Testis (tissue), 2 donors: ENCODE data around the gene OR6J1.

ENCODE experiments used
- POLR2A ChIP-seq: fragments of 450-650 bp; IDR thresholded peaks from one replicate; pipeline ENCODE4 v1.6.1; 2017; ENCODE audit warnings: antibody characterized with exemption, mild to moderate bottlenecking, moderate library complexity
- TF ChIP-seq, protein P1 (sequence below), 3 experiments: fragments of 450-650 bp in 2 of 3; fragments of 200-600 bp in 1 of 3; sonication (generic) in 1 of 3; IDR thresholded peaks; one replicate each; pipeline ENCODE4 v1.5.1; 2016 to 2019; ENCODE audit warnings: antibody characterized with exemption in 3 of 3, mild to moderate bottlenecking in 2 of 3, moderate library complexity in 1 of 3

DNA sequence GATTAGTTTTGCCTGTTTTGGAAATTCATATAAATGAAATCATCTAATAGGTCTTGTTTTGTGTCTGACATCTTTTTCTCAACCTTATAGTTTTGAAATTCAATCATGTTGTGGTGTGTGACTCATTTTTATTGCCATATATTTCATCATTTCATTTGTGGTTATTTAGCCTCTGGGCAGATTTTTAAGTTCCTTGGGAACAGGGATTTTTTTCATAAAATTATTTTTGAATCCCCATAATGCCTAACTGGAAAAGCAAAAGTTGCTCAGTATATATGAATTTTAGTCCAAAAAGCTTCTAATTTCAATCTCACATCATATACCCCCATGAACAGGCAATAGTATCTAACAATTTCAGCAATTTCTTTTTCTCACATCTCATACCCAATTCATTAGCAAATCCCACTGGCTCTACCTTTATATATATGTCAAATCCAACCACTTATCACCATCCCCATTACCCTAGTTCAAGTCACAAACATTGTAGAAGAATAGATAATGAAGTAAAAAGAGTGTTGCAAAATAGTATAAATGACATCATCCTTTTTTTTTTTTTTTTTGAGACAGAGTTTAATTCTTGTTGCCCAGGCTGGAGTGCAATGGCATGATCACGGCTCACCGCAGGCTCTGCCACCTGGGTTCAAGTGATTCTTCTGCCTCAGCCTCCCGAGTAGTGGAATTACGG is 2.6 kb upstream of the OR6J1 start:
- TF ChIP-seq, protein P1, sequence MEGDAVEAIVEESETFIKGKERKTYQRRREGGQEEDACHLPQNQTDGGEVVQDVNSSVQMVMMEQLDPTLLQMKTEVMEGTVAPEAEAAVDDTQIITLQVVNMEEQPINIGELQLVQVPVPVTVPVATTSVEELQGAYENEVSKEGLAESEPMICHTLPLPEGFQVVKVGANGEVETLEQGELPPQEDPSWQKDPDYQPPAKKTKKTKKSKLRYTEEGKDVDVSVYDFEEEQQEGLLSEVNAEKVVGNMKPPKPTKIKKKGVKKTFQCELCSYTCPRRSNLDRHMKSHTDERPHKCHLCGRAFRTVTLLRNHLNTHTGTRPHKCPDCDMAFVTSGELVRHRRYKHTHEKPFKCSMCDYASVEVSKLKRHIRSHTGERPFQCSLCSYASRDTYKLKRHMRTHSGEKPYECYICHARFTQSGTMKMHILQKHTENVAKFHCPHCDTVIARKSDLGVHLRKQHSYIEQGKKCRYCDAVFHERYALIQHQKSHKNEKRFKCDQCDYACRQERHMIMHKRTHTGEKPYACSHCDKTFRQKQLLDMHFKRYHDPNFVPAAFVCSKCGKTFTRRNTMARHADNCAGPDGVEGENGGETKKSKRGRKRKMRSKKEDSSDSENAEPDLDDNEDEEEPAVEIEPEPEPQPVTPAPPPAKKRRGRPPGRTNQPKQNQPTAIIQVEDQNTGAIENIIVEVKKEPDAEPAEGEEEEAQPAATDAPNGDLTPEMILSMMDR (IDR thresholded peaks at IDR 0.05), result no peak
- no peak for TF ChIP-seq POLR2A
